GM12801 (cell line): Measurements from ENCODE around the gene LGALS9.

Experiments
- TF ChIP-seq, protein P1 (sequence below): IDR thresholded peaks from one replicate; pipeline ENCODE4 v1.5.1; 2011; ENCODE audit warnings: control low read depth; ENCODE audit not compliant: insufficient read length; ENCODE audit errors: extremely low read depth

The LGALS9 gene

DNA sequence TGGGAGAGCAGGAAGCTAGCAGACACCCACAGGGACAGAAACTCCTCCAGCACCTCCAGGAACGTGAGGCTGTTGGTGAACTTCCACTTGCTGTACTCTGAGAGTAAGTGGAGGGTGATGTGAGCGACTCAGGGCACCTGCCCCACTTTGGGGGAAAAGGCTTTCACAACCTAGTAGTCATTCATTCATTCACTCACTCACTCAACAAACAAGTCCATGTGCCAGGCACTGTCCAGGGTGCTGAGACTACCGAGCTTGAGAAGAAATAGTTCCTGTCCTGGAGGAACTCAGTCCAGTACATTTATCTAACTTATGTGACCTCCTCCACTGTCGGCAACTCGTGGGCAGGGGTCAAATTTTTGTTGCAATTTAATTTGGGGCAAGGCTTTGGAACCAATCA is 26.6 kb downstream of the LGALS9 start:
- TF ChIP-seq, protein P1, sequence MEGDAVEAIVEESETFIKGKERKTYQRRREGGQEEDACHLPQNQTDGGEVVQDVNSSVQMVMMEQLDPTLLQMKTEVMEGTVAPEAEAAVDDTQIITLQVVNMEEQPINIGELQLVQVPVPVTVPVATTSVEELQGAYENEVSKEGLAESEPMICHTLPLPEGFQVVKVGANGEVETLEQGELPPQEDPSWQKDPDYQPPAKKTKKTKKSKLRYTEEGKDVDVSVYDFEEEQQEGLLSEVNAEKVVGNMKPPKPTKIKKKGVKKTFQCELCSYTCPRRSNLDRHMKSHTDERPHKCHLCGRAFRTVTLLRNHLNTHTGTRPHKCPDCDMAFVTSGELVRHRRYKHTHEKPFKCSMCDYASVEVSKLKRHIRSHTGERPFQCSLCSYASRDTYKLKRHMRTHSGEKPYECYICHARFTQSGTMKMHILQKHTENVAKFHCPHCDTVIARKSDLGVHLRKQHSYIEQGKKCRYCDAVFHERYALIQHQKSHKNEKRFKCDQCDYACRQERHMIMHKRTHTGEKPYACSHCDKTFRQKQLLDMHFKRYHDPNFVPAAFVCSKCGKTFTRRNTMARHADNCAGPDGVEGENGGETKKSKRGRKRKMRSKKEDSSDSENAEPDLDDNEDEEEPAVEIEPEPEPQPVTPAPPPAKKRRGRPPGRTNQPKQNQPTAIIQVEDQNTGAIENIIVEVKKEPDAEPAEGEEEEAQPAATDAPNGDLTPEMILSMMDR = no peak

DNA sequence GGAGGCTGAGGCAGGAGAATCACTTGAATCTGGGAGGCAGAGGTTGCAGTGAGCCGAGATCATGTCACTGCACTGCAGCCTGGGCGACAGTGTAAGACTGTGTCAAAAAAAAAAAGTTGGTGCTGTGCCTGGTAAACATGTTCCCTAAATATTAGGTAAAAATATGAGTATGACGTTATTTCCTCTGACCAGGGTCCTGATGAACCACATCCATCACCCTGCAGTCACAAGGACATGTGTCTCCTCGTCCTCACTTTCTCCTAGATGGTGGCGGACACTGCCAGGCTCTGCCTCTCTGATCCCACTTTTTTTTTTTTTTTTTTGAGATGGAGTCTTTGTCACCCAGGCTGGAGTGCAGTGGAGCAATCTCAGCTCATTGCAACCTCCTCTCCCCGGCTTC is 28.7 kb downstream of the LGALS9 start:
- TF ChIP-seq, protein P1 = no peak

DNA sequence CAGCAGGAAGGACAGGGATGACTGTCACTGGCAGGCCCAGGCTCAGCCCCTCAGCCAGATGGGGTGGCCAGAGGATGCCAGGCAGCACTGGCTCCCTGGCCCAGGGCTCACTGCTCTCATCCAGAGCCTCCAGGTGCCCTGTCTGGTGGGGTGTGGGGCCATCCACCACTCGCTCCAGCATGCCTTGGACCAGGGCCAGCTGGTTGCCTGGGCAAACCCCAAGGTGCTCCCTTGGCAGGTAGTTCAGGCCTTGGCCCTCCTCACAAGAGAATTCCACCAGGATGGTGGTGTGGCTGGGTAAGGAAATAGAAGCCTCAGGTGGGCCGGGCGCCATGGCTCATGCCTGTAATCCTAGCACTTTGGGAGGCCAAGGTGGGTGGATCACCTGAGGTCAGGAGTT is 29.4 kb downstream of the LGALS9 start:
- TF ChIP-seq, protein P1 = no peak

DNA sequence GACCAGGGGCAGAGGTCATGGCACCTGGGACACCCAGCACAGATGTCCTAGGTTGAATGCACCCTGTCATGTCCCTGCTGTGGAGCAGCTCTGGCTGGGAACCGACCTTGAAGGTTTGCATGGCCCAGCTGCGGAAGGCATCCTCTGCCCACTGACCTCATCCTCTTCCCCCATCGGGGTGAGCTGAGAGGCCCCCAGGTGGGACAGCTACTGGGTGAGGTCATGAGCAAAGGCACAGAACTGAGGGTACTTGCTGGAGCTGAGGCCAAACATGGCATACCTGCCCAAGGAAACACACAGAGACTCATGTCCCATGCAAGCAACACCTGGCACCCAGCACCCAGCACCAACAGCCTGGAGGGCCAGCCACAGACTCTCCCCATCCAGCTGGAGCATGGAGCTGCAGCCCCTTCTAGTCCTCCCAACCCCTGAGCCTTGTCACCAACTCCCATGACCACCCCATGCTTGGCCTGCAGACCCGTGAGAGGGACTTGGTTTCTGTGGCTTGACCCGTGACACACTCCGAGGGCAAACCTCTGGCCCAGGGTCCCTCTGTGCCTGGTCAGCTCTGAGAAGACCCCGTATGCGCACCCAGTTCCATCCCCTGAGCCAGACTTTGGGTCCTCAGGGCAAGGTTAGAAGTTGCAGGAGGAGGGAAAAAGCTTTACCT is 33.1 kb downstream of the LGALS9 start:
- TF ChIP-seq, protein P1 = no peak

DNA sequence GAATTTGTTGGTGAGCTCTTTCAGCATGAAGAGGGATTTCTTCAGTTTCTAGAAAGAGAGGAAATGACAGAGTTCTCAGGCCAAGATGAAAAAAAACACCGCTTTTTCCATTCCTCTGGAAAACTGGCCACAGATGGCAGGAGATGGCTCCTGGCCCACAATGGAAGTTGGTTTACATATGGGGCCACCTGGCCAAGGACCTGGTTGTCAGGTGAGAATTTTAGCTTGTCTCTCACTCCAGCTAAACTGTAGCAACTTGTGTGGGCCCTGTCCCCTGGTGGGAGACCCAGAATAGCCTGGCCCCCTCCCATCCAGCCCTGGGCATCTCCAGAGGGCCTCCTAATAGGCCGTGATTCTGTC is 33.6 kb downstream of the LGALS9 start:
- TF ChIP-seq, protein P1 = no peak

DNA sequence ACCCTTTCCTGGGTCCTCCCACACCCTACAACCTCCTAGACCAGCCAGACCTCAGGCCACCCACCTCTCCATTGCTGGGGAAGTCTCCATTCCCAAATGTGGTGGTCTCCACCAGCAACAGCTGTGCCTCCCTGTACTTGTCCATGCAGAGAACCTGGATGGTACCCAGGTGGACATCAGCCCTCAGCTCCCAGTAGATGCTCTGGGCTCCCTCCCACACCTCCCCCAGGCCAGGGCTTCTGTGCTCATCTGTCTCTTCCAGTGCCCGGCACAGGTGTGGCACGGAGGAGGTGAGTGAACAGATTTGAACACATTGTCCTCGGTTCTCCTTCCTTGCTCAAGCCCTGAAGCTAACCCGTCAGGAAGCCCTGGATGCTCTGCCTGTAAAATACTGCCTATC is 34.6 kb downstream of the LGALS9 start:
- TF ChIP-seq, protein P1 = no peak

DNA sequence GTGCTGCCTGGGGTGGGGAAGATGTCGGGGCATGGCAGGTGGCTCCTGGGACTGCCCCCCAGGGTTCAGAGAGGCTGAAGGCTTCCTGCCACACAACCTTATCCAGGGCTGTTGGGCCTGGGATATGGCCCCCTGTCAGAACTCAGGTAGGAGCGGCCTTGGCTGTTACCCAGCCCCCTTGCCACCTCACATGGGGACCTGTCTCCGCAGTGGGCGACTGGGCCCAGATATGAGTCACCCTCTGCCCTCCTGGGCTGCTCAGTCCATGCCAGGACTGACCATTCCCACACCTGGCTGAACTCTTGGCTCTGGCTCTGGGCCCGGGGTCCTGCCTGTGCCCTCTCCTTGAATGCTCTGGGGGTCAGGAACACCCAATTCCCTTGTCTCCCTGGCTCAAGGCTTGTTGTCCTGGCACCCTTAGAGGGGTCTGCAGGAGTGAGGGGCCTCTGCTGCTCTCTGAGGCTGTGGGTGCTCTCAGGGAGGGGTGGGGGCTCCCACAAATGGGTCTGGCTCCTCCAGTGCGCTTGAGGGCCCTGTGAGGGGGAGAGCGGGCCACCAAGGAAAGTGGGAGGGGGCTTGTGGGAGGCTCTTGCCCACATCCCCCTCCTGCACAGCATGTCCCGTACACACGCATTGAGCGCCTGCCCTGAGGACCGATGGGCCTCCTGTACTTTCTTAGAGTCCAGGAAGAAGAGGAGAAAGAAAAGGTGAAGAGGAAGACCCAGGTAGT is 36.0 kb downstream of the LGALS9 start:
- TF ChIP-seq, protein P1 = no peak
